HG03342 (cell line): ENCODE data around the gene OLR1.
A peak's percentile ranks its signal among the peaks of the same experiment; 100 is the strongest.
"Not testable (repeated sequence)": the region's sequence is repeated elsewhere in the genome, so short reads cannot be mapped to it uniquely, and the experiment has no call there.

Experiments used
- ATAC-seq: cut with Tn5 transposase; IDR thresholded peaks from one replicate; pipeline ENCODE4 v1.9.1; 2021; ENCODE audit warnings: mild to moderate bottlenecking, moderate library complexity; ENCODE audit not compliant: unreplicated experiment

The OLR1 gene

GRCh38 chr12:10171973-10172728 is at the start of gene OLR1:
TSS of gene OLR1 (minus strand) at chr12:10172132. CDS start at chr12:10172077, 55 bp downstream.
- no peak for ATAC-seq

GRCh38 chr12:10220398-10221077 is 48.6 kb upstream of the OLR1 start:
- ATAC-seq = no peak

DNA sequence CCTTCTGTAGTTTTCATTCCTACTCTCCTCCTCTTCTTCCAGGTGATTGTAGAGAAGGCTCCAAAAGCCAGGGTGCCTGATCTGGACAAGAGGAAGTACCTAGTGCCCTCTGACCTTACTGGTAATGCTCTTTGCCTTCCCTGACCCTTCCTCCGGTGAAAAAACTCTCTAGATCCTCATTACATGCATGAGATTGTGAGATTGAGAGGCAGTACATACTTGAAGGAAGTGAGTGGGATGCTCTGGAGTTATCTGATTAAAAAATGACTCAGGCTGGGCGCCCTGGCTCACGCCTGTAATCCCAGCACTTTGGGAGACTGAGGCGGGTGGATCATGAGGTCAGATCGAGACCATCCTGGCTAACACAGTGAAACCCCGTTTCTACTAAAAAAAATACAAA is 46.1 kb upstream of the OLR1 start:
- ATAC-seq = no peak

GRCh38 chr12:10215946-10216345 is 44.0 kb upstream of the OLR1 start:
- not testable (repeated sequence) for ATAC-seq

GRCh38 chr12:10215436-10215835 is 43.5 kb upstream of the OLR1 start:
- no peak for ATAC-seq

DNA sequence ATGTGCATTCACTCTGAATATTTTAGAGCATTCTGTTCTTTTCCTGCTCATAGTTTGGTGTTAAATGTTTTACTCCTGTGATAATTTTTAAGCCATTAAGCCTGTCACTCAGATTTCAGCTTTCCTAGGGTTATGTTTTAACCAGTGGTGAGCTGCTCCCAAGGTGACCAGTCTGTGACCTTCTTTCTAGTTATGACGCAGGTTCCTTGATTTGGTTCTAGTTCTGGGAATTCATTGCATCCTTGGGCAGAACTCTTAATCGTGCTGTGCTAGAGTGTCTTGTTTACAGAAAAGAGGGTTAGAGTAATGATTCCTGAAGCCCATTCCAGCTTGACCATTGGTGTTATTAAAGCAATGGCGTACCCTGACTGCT is 42.9 kb upstream of the OLR1 start:
- no peak for ATAC-seq

DNA sequence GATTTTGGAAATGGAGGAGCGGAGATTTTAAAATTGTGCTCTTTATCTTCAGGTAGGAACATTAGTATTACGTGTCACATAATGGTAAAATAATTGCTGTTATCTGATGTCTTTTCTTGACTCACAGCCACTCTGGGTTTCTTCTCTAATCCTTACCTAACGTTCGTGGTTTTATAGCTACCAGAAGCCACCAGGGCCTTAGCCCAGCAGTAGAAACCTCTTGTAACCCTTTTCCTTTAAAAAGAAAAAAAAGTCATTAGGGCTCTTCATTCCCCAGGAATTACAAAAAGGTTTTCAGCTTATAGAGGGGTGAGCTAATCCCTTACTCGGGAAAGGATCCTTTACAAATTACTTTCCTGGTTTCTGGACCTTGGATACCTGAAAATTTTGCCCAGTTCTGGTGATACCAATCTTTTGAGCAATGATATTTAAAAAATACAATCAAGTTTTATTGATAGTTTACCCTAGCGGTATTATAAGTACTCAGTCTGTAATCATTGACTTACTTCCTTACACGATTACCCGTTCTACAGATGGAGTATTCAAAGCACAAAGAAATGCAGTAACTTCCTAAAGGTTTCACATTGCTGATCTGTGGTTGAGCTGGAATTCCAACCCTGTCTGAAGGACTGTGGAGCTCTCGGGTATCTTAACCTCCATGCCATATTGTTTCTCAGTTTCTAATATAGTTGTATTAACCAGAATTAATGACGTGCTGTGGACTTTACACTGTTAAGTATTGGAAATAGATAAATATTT is 42.4 kb upstream of the OLR1 start:
- no peak for ATAC-seq

GRCh38 chr12:10213168-10214135 is 41.5 kb upstream of the OLR1 start:
- peak; percentile 40 for ATAC-seq

GRCh38 chr12:10212739-10213131 is 40.8 kb upstream of the OLR1 start, which contains the start of gene GABARAPL1:
TSS of gene GABARAPL1 (plus strand) at chr12:10212877. CDS start at chr12:10213130, 253 bp downstream.
- ATAC-seq = peak; percentile 64

DNA sequence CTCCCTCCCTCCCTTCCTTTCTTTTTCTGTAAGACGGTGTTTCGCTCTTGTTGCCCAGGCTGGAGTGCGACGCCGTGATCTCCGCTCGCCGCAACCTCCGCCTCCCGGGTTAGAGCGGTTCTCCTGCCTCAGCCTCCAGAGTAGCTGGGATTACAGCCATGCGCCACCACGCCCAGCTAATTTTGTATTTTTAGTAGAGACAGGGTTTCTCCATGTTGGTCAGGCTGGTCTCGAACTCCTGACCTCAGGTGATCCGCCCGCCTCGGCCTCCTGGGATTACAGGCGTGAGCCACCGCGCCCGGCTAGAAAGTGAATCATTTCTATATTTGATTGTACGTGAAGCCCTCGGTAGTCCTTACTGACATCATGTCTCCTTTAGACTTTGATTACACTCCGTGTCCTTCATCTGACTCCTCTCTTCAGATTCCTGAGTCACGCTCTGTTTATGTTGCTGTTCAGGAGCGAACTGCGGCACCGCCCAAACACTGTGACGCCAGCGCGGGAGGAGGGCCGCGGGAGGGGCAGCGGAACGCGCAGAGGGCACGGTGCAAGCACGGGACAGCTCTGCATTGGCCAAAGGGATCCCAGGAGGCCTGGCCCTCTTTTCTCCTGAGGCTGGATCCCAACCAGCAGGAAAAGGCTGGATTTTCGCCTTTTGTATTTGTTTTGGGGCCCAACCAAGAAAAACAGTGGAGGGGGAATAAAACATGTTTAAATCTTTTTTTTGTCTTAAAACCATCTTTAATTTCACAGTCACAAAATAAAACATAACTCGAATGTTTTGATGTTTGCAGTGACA is 40.2 kb upstream of the OLR1 start:
- ATAC-seq = peak; percentile 50

GRCh38 chr12:10211101-10211939 is 39.4 kb upstream of the OLR1 start:
- no peak for ATAC-seq

DNA sequence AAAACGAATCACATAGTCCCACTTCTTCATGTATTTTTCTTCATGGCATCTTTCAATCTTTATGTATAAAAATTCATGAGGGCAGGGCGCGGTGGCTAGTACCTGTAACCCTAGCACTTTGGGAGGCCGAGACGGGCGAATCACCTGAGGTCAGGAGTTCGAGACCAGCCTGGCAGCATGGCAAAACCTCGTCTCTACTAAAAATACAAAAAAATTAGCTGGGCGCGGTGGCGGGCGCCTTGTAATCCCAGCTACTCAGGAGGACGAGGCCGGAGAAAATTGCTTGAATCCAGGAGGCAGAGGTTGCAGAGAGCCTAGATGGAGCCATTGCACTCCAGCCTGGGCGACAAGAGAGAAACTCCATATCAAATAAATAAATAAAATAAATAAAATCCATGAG is 38.3 kb upstream of the OLR1 start:
- ATAC-seq = no peak

GRCh38 chr12:10207136-10207535 is 35.2 kb upstream of the OLR1 start:
- no peak for ATAC-seq

GRCh38 chr12:10205220-10205807 is 33.4 kb upstream of the OLR1 start:
- no peak for ATAC-seq

- ATAC-seq = not testable (repeated sequence)
These were observed 32.6 kb upstream of the OLR1 start for GRCh38 chr12:10204495-10204894.

GRCh38 chr12:10197879-10198278 is 25.9 kb upstream of the OLR1 start:
- ATAC-seq = no peak

- ATAC-seq = peak; percentile 88
These were observed 24.3 kb upstream of the OLR1 start for GRCh38 chr12:10196210-10196609.

DNA sequence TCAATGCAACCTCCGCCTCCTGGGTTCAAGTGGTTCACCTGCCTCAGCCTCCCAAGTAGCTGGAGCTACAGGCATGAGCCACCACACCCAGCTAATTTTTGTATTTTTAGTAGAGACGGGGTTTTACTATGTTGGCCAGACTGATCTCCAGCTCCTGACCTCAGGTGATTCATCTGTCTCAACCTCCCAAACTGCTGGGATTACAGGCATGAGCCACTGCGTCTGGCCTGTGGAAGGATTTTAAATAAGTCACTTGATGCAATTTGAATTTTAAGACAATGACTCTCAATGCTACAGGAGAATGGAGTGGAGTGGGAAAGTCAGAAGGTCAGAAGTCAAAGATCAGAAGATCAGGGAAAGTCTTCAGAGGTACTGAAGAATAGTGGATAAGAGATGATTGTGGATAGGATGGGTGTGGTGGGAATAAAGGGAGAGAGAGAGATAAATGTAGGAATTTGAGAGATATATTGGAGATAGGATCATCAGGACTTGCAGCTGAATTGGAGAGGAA is 22.3 kb upstream of the OLR1 start:
- ATAC-seq = no peak
